GM18526 (cell line): ENCODE results near the gene TIA1.

Source experiments
- POLR2A ChIP-seq: IDR thresholded peaks from 3 replicates; pipeline ENCODE4 v1.6.1; 2011; ENCODE audit not compliant: insufficient read length; ENCODE audit errors: extremely low read depth

Gene TIA1

DNA sequence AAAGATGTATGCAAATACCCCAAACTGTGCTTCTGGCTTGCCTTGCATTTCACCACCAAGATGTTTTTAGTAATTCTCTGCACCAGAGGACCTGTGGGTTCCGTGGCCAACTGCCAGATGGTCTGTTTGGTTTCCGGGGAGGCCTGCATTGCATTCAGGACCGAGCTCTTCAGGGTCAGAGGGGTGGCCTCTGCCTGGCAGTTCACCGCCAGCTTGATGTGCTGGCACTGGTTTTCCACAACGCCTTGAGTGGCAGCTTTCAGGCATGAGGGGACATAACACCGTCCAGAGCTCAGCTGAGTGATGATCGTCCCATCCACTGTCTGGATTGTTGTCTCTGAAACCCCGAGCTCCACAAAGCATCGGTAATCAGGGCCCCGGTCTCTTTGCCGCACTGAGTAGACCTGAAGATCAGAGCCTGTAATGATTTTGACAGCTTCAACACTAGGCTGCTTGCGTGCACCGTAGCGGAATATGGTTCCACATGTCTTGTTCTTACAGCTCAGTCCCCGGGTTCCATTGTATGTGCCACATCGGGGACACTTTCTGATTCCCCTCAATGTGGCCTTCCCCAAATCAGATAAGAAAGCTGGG is 67.0 kb downstream of the TIA1 start:
- no peak for TF ChIP-seq POLR2A

DNA sequence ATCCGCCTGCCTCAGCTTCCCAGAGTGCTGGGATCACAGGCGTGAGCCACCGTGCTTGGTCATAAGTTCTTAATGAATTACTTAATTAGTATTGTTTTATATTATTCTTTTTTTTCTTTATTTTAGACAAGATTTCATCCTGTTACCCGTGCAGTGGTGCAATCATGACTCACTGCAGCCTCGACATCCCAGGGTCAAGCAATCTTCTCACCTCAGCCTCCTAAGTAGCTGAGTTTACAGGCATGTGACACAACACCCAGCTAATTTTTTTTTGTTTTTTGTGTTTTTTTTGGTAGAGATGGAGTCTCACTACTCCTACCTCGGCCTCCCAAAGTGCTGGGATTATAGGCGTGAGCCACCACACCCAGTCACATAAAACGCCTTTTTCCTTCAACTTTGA is 74.9 kb downstream of the TIA1 start:
- TF ChIP-seq POLR2A = no peak

DNA sequence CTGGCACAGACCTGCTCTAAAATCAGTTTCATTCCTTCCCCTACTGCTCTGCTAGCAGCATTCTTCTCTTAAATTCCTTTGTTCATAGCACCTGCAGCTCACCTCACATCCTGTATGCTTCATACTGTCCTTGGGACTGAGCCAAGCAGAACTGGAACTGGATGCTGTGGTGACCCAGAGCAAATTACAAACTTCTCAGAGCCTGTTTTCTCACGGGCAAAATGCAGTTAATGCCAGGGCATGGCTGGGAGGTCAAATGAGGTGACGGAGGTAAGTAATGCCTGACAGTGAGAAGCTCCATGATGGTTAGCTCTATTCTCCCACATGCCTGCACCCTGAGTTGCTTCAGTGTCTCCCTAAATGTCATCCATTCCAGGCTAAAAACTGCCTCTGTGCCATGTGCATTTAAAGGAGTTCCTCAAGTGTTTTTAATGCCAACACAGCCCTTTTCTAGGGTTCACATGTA is 87.3 kb downstream of the TIA1 start:
- TF ChIP-seq POLR2A = no peak

DNA sequence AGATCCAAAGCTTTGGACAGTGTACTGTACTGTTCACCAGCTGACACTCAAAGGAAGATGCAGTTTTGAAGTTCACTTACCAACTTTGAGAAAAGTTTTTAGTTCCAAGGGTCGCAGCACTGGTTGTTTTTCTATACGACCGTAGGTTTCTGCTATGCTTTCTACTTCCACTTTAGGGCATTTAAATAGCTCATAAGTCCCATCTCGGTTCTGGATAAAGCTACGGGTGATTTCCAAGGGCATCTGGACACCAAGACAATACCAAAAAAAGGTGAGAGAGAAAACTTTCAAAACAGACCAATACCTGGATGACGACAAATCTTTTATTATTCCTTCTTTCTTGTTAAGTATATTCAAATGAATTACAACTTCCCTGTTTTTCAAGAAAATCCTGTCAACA is 87.9 kb downstream of the TIA1 start:
- no peak for TF ChIP-seq POLR2A
